CD14-positive monocyte (primary cell): ENCODE results near the gene PHLDB2. TPM values are rescaled to one million over a fixed set of nuclear protein-coding genes. Genes with fewer than 3 reads are reported as not detected.

Experiments used
- DNase-seq, 3 donors: peaks; one replicate each; pipeline ENCODE4 v3.0.0-alpha.2; 2011 to 2022
- H2AFZ ChIP-seq: 2 replicates; pipeline ENCODE4 v1.6.0; 2012; ENCODE audit warnings: mild to moderate bottlenecking, low read depth, low read length, inconsistent platforms; ENCODE audit not compliant: insufficient read depth, poor library complexity, severe bottlenecking
- H3K27ac ChIP-seq, 2 donors: 1 replicate in 1 of 2; 2 replicates in 1 of 2; pipeline ENCODE4 v1.5.1; 2012 to 2013; ENCODE audit warnings: low read length in 2 of 2, control low read depth in 1 of 2, inconsistent platforms in 1 of 2, low read depth in 1 of 2, mild to moderate bottlenecking in 1 of 2
- H3K27me3 ChIP-seq, 2 donors: one replicate each; pipeline versions ENCODE4 v1.6.0 to v1.6.1; 2011 to 2013; ENCODE audit warnings: low read length in 2 of 2; ENCODE audit not compliant: control insufficient read depth in 2 of 2, insufficient read depth in 2 of 2
- H3K36me3 ChIP-seq, 2 donors: replicated peaks in 1 of 2; 1 replicate in 1 of 2; 2 replicates in 1 of 2; pipeline versions ENCODE4 v1.5.1 to v1.6.1; 2012 to 2013; ENCODE audit warnings: low read length in 2 of 2, control low read depth in 1 of 2, inconsistent platforms in 1 of 2, mild to moderate bottlenecking in 1 of 2; ENCODE audit not compliant: insufficient read depth in 2 of 2, control insufficient read depth in 1 of 2
- H3K4me1 ChIP-seq, 2 donors: 1 replicate in 1 of 2; 2 replicates in 1 of 2; pipeline versions ENCODE4 v1.5.1 to v1.6.1; 2012 to 2013; ENCODE audit warnings: low read length in 2 of 2, control low read depth in 1 of 2, inconsistent platforms in 1 of 2, mild to moderate bottlenecking in 1 of 2, moderate library complexity in 1 of 2; ENCODE audit not compliant: insufficient read depth in 2 of 2, control insufficient read depth in 1 of 2
- H3K4me2 ChIP-seq: replicated peaks from 2 replicates; pipeline ENCODE3; 2012; ENCODE audit warnings: low read length, moderate library complexity, mild to moderate bottlenecking; ENCODE audit not compliant: poor library complexity, severe bottlenecking; ENCODE audit errors: extremely low read depth
- H3K4me3 ChIP-seq, 3 experiments: fragments of 200-600 bp in 1 of 3; sonication (generic) in 1 of 3; replicated peaks in 1 of 3; 1 replicate in 2 of 3; 2 replicates in 1 of 3; pipeline ENCODE4 v1.5.1; 2011 to 2013; ENCODE audit warnings: low read length in 3 of 3, mild to moderate bottlenecking in 3 of 3, control low read depth in 2 of 3, low read depth in 2 of 3, inconsistent platforms in 1 of 3, moderate library complexity in 1 of 3
- H3K79me2 ChIP-seq: 2 replicates; pipeline ENCODE4 v1.6.0; 2012; ENCODE audit warnings: mild to moderate bottlenecking, control low read depth, inconsistent platforms, low read length, moderate library complexity; ENCODE audit not compliant: insufficient read depth
- H3K9ac ChIP-seq: 2 replicates; pipeline ENCODE4 v1.6.0; 2017; ENCODE audit warnings: low read length, mild to moderate bottlenecking; ENCODE audit not compliant: insufficient read depth, poor library complexity, severe bottlenecking
- H3K9me3 ChIP-seq, 2 donors: replicated peaks in 1 of 2; 1 replicate in 1 of 2; 2 replicates in 1 of 2; pipeline versions ENCODE4 v1.5.1 to v1.6.1; 2012 to 2013; ENCODE audit warnings: low read length in 2 of 2, control low read depth in 1 of 2; ENCODE audit not compliant: control insufficient read depth in 1 of 2, insufficient read depth in 1 of 2
- H4K20me1 ChIP-seq: 2 replicates; pipeline ENCODE4 v1.6.0; 2012; ENCODE audit warnings: mild to moderate bottlenecking, low read length, control low read depth, moderate library complexity; ENCODE audit not compliant: insufficient read depth
- H3K27ac Mint-ChIP-seq, 7 donors: one replicate each; pipeline ENCODE4 v1.8.0; 2020; ENCODE audit warnings: mild to moderate bottlenecking in 7 of 7, mixed read lengths in 7 of 7, moderate library complexity in 6 of 7, inconsistent platforms in 2 of 7
- H3K27me3 Mint-ChIP-seq, 3 donors: one replicate each; pipeline ENCODE4 v1.8.0; 2021 to 2022; ENCODE audit warnings: low read depth in 3 of 3, mild to moderate bottlenecking in 3 of 3, mixed read lengths in 3 of 3, moderate library complexity in 3 of 3, inconsistent platforms in 1 of 3
- H3K36me3 Mint-ChIP-seq, 2 donors: one replicate each; pipeline ENCODE4 v1.8.0; 2020; ENCODE audit warnings: mixed read lengths in 2 of 2, inconsistent platforms in 1 of 2, mild to moderate bottlenecking in 1 of 2
- H3K4me1 Mint-ChIP-seq: one replicate; pipeline ENCODE4 v1.8.0; 2020; ENCODE audit warnings: mild to moderate bottlenecking, mixed read lengths
- H3K4me3 Mint-ChIP-seq, 2 donors: one replicate each; pipeline ENCODE4 v1.8.0; 2020; ENCODE audit warnings: mild to moderate bottlenecking in 2 of 2, mixed read lengths in 2 of 2, moderate library complexity in 1 of 2
- H3K9me3 Mint-ChIP-seq, 7 donors: one replicate each; pipeline ENCODE4 v1.8.0; 2020 to 2022; ENCODE audit warnings: mixed read lengths in 7 of 7, mild to moderate bottlenecking in 6 of 7, moderate library complexity in 6 of 7, inconsistent platforms in 2 of 7
- WGBS: methylation state at CpG from one replicate; pipeline ENCODE4 v1.1.5; 2013; ENCODE audit warnings: missing lambda C conversion rate; ENCODE audit not compliant: insufficient coverage; 5-methylcytosine and 5-hydroxymethylcytosine counted together
- intact Hi-C, 2 donors: fragments of 100-400 bp; cut with micrococcal nuclease; formaldehyde crosslinking; loops; one replicate each; pipeline versions ENCODE4 v1.15.0 to v1.15.1; 2023
- polyA plus RNA-seq, 3 donors: library from polyadenylated mRNA; depleted of rRNA in 1 of 3; unstranded in 2 of 3; stranded (reverse) in 1 of 3; fragments of 300-500 nt in 2 of 3; fragments of >200 nt in 1 of 3; fragmentation: Illumina TruSeq in 2 of 3; gene quantifications; 1 replicate in 2 of 3; 2 replicates in 1 of 3; pipeline ENCODE4 v1.2.3, GENCODE V29; 2012 to 2021
- TF ChIP-seq, protein P1 (sequence below): fragments of 200-600 bp; IDR thresholded peaks from one replicate; pipeline ENCODE4 v1.8.0; 2022; ENCODE audit warnings: antibody characterized with exemption, mild to moderate bottlenecking

The PHLDB2 gene
- polyA plus RNA-seq, 3 donors, result 0.08 TPM; not detected in 2

DNA sequence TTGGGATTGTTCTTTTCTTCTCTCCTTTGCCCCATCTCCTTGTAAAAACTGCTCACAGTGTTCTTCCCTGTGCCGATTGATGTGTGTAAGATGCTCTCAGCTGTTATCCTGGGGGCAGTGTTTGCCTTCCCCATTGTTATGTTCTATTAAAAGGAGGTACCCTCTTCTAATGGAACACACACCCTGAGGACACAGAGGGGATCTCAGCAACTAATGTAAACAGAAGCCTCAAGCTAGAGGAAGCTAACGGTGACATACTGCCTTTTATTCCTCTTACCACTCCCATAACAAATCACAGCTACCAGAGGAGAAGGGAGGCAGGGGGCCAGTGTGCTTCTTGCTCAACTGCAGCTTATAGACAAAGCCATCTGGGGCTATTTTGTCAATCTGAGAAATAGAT, 141.9 kb downstream of the PHLDB2 start:
- H3K9ac ChIP-seq, result no peak overlapping the region
- no peak overlapping the region for H3K4me3 Mint-ChIP-seq
- H3K4me1 Mint-ChIP-seq, result peaks cover 20% of the 10 kb centered on the region
- DNase-seq, result no peak
- no peaks in the 10 kb centered on the region for H4K20me1 ChIP-seq
- H3K79me2 ChIP-seq, result no peaks in the 10 kb centered on the region
- H3K36me3 Mint-ChIP-seq, result no peaks in the 10 kb centered on the region
- peaks cover 0 to 3% (median 2%) of the 10 kb centered on the region in 7 donors for H3K9me3 Mint-ChIP-seq
- H2AFZ ChIP-seq, result no peak overlapping the region
- peaks cover 36 to 55% (median 44%) of the 10 kb centered on the region in 3 donors for H3K27me3 Mint-ChIP-seq
- H3K27ac ChIP-seq, result no peak overlapping the region
- no CpG with 5 or more reads among the region's 2 CpGs for WGBS
- peaks cover 11 to 12% of the 10 kb centered on the region in 2 donors for H3K4me1 ChIP-seq
- H3K36me3 ChIP-seq, result no peaks in the 10 kb centered on the region
- no peak overlapping the region for H3K27ac Mint-ChIP-seq
- H3K9me3 ChIP-seq, result peaks cover 0 to 5% of the 10 kb centered on the region in 2 donors
- TF ChIP-seq, protein P1, sequence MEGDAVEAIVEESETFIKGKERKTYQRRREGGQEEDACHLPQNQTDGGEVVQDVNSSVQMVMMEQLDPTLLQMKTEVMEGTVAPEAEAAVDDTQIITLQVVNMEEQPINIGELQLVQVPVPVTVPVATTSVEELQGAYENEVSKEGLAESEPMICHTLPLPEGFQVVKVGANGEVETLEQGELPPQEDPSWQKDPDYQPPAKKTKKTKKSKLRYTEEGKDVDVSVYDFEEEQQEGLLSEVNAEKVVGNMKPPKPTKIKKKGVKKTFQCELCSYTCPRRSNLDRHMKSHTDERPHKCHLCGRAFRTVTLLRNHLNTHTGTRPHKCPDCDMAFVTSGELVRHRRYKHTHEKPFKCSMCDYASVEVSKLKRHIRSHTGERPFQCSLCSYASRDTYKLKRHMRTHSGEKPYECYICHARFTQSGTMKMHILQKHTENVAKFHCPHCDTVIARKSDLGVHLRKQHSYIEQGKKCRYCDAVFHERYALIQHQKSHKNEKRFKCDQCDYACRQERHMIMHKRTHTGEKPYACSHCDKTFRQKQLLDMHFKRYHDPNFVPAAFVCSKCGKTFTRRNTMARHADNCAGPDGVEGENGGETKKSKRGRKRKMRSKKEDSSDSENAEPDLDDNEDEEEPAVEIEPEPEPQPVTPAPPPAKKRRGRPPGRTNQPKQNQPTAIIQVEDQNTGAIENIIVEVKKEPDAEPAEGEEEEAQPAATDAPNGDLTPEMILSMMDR, result no peak
- H3K4me3 ChIP-seq, result no peak overlapping the region
- H3K27me3 ChIP-seq, result peaks cover 30 to 33% of the 10 kb centered on the region in 2 donors
- intact Hi-C loops, result no loop called here
- H3K4me2 ChIP-seq, result no peak overlapping the region

- Mint-ChIP-seq H3K4me3 (no peak overlapping the region), H3K9me3 (peaks cover 0 to 3% (median 0%) of the 10 kb centered on the region in 7 donors), H3K27ac (no peak overlapping the region), H3K4me1 (peaks cover 20% of the 10 kb centered on the region), H3K36me3 (no peaks in the 10 kb centered on the region), H3K27me3 (peaks cover 36 to 55% (median 44%) of the 10 kb centered on the region in 3 donors)
- intact Hi-C loops, result no loop called here
- Histone ChIP-seq H3K27ac (no peak overlapping the region), H3K79me2 (no peaks in the 10 kb centered on the region), H3K9me3 (peaks cover 0 to 5% of the 10 kb centered on the region in 2 donors), H3K36me3 (no peaks in the 10 kb centered on the region), H3K9ac (no peak overlapping the region), H2AFZ (no peak overlapping the region), H3K4me1 (peaks cover 11 to 12% of the 10 kb centered on the region in 2 donors), H4K20me1 (no peaks in the 10 kb centered on the region), H3K4me2 (no peak overlapping the region), H3K27me3 (peaks cover 30 to 33% of the 10 kb centered on the region in 2 donors), H3K4me3 (no peak overlapping the region)
- WGBS, result 92% methylated on average over 2 of the region's 2 CpGs
- TF ChIP-seq, protein P1, result no peak
- no peak for DNase-seq
Measured at GRCh38 chr3:112001526-112001925, 142.5 kb downstream of the PHLDB2 start.
